ENCODE results near the gene GRID2.
"Not testable (repeated sequence)": the region's sequence is repeated elsewhere in the genome, so short reads cannot be mapped to it uniquely, and the experiment has no call there.

The GRID2 gene

DNA sequence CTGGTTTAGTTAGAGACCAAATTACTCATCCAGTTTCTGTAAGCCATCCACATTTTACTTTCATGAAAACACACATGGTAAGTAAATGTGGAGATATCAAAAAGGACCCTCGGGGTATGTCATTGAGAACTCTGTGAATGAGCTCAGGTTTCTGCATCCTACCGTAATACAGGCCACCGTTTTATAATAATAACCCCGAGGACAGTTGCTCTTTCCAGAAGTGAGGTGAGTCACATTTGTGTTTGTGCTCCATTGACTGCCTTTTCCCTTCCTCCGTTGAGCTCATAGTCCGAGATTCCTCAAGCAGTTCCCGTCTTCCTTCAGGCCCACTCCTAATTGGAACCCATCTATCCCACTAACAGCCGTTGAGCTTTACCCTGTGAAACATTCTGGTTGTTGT lies 95.3 kb downstream of the GRID2 start:
- in situ Hi-C loops (cut with MboI; ENCODE audit: low sequenced_read_pairs, unreplicated experiment): no loop called here
- DNase-seq (ENCODE audit: low spot score): no peak
- TF ChIP-seq CTCF (IDR thresholded peaks at IDR 0.05; ENCODE audit: borderline replicate concordance, control extremely low read depth, extremely low read depth, insufficient read depth, missing control alignments): no peak

- DNase-seq (ENCODE audit: low spot score); in situ Hi-C loops (cut with MboI; ENCODE audit: low sequenced_read_pairs, unreplicated experiment): not testable (repeated sequence)
Observed at GRCh38 chr4:92403525-92403924, 99.8 kb downstream of the GRID2 start.

DNA sequence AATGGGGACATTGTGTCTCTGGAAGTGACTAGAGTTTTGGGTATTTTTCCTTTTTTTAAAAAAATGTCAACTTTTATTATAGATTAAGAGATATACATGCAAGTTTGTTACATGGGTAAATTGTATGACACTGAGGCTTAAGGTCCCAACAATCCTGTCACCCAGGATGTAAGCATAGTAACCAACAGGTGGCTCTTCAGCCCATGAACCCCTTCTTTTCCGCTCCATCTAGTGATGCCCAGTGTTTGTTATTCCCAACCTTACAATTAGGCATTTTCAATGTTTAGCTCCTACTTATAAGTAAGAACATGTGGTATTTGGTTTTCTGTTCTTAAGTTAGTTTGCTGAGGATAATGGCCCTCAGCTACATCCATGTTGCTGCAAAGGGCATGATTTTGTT lies 102.7 kb downstream of the GRID2 start:
- TF ChIP-seq CTCF (IDR thresholded peaks at IDR 0.05; ENCODE audit: borderline replicate concordance, control extremely low read depth, extremely low read depth, insufficient read depth, missing control alignments): no peak
- DNase-seq (ENCODE audit: low spot score): no peak
- in situ Hi-C loops (cut with MboI; ENCODE audit: low sequenced_read_pairs, unreplicated experiment): no loop called here

DNA sequence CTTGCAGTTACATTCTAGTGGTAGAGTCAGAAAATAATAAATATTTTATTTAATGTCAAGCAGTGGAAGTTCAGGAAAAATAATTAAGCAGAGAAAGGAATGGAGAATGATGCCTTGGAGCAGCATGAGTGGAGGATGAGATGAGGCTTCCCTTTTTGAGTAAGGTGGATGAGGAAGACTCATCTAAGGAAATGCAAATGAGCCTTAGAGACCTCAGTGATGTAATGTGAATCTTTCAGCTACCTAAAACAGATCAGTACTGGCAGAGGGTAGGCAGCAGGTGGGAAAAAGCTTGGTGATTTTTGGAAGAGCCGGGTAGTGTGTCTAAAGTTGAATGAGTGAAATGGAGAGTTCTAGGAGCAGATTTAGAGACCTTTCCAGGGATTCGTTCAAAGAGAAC lies 118.2 kb downstream of the GRID2 start:
- TF ChIP-seq CTCF (IDR thresholded peaks at IDR 0.05; ENCODE audit: borderline replicate concordance, control extremely low read depth, extremely low read depth, insufficient read depth, missing control alignments): no peak
- no peak for DNase-seq (ENCODE audit: low spot score)
- in situ Hi-C loops (cut with MboI; ENCODE audit: low sequenced_read_pairs, unreplicated experiment): no loop called here

DNA sequence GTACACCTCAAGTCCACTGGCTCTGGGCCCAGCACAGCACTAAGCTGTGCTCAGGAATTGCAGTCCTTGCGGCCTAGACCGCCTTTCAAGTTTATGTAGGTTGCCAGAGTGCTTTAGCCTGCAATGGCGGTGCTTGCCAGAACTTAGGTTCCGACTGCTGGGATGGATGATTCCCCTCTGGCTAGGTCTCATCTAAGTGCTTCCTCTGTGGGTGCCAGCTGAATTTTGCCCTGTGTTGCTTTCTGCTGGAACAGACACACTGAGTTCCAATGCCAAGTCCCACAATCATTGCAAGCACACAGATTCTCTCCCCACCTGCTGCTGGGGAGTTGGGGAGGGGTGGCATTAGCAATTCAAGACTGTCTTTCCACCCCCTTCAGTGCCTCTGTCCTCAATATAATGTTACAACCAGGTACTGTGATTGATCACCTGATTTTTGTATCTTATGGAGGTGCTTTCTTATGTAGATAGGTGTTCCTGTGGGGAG lies 129.5 kb downstream of the GRID2 start:
- no peak for DNase-seq (ENCODE audit: low spot score)
- no peak for TF ChIP-seq CTCF (IDR thresholded peaks at IDR 0.05; ENCODE audit: borderline replicate concordance, control extremely low read depth, extremely low read depth, insufficient read depth, missing control alignments)
- in situ Hi-C loops (cut with MboI; ENCODE audit: low sequenced_read_pairs, unreplicated experiment): no loop called here

DNA sequence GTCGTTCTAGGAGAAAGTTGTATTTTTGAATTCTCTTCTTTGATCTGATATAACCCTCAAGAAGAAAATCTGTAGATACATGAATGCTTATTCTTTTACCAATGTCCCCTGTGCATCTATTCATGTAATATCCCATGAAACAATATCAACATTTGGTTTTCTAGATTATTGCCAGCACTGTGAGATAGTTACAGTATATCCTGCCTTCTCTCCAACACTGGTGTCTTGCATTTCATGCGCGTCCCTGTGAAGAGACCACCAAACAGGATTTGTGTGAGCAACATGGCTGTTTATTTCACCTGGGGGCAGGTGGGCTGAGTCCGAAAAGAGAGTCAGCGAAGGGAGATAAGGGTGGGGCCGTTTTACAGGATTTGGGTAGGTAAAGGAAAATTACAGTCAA lies 135.0 kb downstream of the GRID2 start:
- DNase-seq (ENCODE audit: low spot score); in situ Hi-C loops (cut with MboI; ENCODE audit: low sequenced_read_pairs, unreplicated experiment): not testable (repeated sequence)

- DNase-seq (ENCODE audit: low spot score); in situ Hi-C loops (cut with MboI; ENCODE audit: low sequenced_read_pairs, unreplicated experiment): not testable (repeated sequence)
Observed at GRCh38 chr4:92442131-92442530, 138.4 kb downstream of the GRID2 start.

GRCh38 chr4:92444143-92444843 lies 140.5 kb downstream of the GRID2 start:
- in situ Hi-C loops (cut with MboI; ENCODE audit: low sequenced_read_pairs, unreplicated experiment); DNase-seq (ENCODE audit: low spot score): not testable (repeated sequence)

- in situ Hi-C loops (cut with MboI; ENCODE audit: low sequenced_read_pairs, unreplicated experiment): no loop called here
- DNase-seq (ENCODE audit: low spot score): no peak
- TF ChIP-seq CTCF (IDR thresholded peaks at IDR 0.05; ENCODE audit: borderline replicate concordance, control extremely low read depth, extremely low read depth, insufficient read depth, missing control alignments): no peak
Observed at GRCh38 chr4:92445127-92445526, 141.4 kb downstream of the GRID2 start.
